GM12872 (cell line): ENCODE data around the gene LCORL.

ENCODE experiments used
- TF ChIP-seq, protein P1 (sequence below): IDR thresholded peaks from 3 replicates; pipeline ENCODE4 v1.5.1; 2011; ENCODE audit warnings: low read depth, mild to moderate bottlenecking, low read length, moderate library complexity; ENCODE audit not compliant: insufficient read depth

The LCORL gene

DNA sequence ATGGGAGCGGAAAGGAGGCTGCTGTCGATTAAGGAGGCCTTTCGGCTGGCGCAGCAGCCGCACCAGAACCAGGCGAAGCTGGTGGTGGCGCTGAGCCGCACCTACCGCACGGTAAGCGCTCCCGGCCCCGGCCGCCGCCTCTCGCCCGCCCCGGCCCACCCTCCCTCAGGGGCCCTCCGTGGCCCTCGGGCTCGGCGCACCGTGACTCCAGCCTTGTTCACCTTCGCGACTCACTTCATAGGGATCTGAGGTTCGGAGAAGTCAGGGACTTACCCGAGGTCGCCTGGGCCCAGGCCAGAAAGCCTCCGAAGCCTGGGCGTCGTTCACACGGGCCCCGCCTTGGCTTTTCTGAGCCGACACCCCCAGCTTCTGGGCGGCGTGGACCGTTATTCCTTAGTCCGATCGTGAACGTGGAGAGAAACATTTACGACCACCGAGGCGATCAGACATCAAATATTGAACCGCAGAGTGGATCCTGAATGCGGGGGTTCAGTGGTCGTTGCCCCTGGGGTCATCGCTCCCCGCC lies 210.4 kb downstream of the LCORL start:
- TF ChIP-seq, protein P1, sequence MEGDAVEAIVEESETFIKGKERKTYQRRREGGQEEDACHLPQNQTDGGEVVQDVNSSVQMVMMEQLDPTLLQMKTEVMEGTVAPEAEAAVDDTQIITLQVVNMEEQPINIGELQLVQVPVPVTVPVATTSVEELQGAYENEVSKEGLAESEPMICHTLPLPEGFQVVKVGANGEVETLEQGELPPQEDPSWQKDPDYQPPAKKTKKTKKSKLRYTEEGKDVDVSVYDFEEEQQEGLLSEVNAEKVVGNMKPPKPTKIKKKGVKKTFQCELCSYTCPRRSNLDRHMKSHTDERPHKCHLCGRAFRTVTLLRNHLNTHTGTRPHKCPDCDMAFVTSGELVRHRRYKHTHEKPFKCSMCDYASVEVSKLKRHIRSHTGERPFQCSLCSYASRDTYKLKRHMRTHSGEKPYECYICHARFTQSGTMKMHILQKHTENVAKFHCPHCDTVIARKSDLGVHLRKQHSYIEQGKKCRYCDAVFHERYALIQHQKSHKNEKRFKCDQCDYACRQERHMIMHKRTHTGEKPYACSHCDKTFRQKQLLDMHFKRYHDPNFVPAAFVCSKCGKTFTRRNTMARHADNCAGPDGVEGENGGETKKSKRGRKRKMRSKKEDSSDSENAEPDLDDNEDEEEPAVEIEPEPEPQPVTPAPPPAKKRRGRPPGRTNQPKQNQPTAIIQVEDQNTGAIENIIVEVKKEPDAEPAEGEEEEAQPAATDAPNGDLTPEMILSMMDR: no peak

DNA sequence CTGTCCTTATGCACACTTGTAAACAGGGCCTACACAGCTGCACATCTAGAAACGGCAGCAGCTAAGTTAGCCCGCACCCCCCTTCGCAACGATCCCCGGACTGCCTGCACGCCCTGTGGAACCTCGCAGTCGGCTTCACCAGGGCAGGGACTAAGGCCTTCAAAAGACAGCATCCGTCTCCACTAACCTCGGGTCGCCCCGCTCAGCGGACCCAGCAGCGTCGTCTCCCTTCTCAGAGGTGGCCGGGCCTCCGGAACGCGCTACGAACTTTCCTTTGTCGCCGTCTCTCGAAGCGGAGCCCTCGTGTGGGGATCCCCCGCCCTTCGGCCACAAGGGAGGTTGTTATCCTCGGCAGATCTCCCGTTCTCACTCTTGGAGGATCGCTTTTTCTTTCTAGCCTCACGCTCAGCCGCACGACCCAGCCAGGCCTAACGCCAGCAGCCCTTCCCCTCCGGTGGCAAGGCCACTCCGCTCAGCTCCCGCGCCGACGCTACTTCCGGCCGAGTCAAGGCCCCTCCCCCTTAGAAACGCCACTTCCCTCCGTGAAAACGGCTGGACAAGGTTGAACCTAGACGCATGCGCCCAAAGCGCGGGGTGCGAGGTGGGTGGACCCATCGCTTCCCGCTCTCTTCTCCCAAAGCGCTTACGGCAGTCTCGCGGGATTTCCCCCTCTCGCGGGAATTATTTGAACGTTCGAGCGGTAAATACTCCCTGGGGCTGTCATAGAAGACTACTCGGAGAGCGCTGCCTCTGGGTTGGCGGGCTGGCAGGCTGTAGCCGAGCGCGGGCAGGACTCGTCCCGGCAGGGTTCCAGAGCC lies 211.1 kb downstream of the LCORL start, which contains the start of the genes DCAF16 and NCAPG:
TSS of gene DCAF16 (minus strand) at position 498 of the 818 bp plus-strand sequence. CDS start 6,616 bp downstream, outside the sequence.
TSS of gene NCAPG (plus strand) at position 720 of the 818 bp plus-strand sequence. CDS start 99 bp downstream, outside the sequence.
- TF ChIP-seq, protein P1: no peak

DNA sequence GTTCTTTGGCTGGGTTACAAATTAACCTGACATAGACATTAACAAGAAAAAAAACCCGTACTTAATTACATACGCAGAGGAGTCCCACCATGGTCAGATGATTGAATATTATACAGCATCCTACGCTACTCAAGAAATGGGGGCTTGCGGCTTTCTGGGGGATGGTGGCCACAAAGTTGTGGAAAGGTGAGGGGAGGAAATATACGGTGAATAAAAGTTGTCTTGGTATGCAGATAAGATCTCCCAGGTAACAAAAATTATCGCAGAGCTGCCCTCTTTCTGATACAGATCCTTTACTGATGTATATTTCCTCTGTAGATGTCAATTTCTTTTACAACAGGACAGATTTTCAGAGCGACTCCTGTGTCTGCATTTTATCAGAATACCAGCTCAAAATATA lies 211.9 kb downstream of the LCORL start:
- TF ChIP-seq, protein P1: no peak

DNA sequence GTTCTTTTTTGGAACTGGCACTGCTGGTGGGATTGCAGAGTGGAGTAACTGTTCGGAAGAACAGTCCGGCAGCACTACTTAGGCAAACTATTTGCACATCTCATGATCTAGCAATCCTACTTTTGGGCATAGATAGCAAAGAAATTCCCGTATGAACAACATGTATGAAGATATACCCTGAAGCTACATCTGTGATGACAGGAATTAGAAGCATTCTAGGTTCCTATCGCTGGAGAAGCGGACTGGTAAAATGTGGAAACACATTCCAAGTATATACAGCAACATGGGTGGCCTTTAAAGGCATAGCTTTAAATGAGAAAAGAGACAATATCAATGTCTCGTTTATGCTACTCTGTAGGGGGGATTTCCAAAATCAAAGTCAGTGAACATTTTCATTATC lies 214.1 kb downstream of the LCORL start:
- TF ChIP-seq, protein P1: no peak

DNA sequence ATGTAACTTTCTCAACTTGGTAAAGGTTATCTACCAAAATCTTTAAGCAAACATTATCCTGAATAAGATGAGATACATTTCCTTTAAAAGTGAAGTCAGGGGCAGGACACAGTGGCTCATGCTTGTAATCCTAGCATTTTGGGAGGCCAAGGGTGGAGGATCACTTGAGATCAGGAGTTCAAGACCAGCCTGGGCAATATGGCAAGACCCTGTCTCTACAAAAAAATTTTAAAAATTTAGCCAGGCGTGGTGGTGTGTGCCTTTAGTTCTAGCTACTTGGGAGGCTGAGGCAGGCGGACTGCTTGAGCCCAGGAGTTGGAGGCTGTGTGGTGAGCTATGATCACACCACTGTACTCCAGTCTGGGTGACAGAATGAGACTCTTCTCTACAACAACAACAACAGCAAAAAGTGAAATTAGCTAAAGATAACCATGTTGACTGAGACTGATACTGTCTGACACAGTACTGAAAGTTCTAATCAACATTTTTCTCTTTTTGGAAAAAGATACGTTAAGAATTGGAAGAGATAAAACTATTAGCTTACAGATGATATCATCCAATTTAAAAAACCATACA lies 215.9 kb downstream of the LCORL start:
- TF ChIP-seq, protein P1: no peak

- TF ChIP-seq, protein P1: no peak
Measured at GRCh38 chr4:17797808-17798207, 223.7 kb downstream of the LCORL start.

GRCh38 chr4:17794730-17795129 lies 226.8 kb downstream of the LCORL start:
- TF ChIP-seq, protein P1: no peak
